DOHH2 (cell line): ENCODE data around the gene GLS2.
"Not testable (repeated sequence)": the region's sequence is repeated elsewhere in the genome, so short reads cannot be mapped to it uniquely, and the experiment has no call there.

Experiments used
- H3F3A ChIP-seq: fragments of 200-600 bp; sonication (generic), shearing (Covaris generic); 2 replicates; pipeline ENCODE4 v1.6.0; 2016; ENCODE audit warnings: antibody characterized with exemption, mild to moderate bottlenecking; ENCODE audit not compliant: control insufficient read depth, insufficient read depth
- H3K27ac ChIP-seq: fragments of 200-600 bp; sonication (generic); 2 replicates; pipeline ENCODE4 v1.5.1; 2014; ENCODE audit warnings: low read depth, mild to moderate bottlenecking, low read length, moderate library complexity
- H3K27me3 ChIP-seq: fragments of 200-600 bp; sonication (generic); 2 replicates; pipeline ENCODE4 v1.6.1; 2014; ENCODE audit warnings: mild to moderate bottlenecking, low read length, mixed read lengths; ENCODE audit not compliant: control insufficient read depth
- H3K36me3 ChIP-seq: fragments of 200-600 bp; sonication (generic); 2 replicates; pipeline ENCODE4 v1.6.1; 2014; ENCODE audit warnings: mild to moderate bottlenecking, low read length, moderate library complexity, mixed read lengths; ENCODE audit not compliant: control insufficient read depth
- H3K4me1 ChIP-seq: fragments of 200-600 bp; sonication (generic); 2 replicates; pipeline ENCODE4 v1.6.1; 2014; ENCODE audit warnings: mild to moderate bottlenecking, low read length, mixed read lengths; ENCODE audit not compliant: control insufficient read depth
- H3K4me2 ChIP-seq: fragments of 200-600 bp; sonication (generic); 2 replicates; pipeline ENCODE4 v1.6.0; 2014; ENCODE audit warnings: mild to moderate bottlenecking, low read length, moderate library complexity
- H3K4me3 ChIP-seq: fragments of 200-600 bp; sonication (generic); 2 replicates; pipeline ENCODE4 v1.5.1; 2014; ENCODE audit warnings: mild to moderate bottlenecking, low read length, mixed read lengths
- H3K79me2 ChIP-seq: fragments of 200-600 bp; sonication (generic); 2 replicates; pipeline ENCODE4 v1.6.1; 2014; ENCODE audit warnings: mild to moderate bottlenecking, low read length, mixed read lengths; ENCODE audit not compliant: control insufficient read depth
- H3K9me2 ChIP-seq: fragments of 200-600 bp; sonication (generic); replicated peaks from 2 replicates; pipeline ENCODE4 v1.6.1; 2014; ENCODE audit warnings: mild to moderate bottlenecking, low read length, mixed read lengths; ENCODE audit not compliant: control insufficient read depth
- H3K9me3 ChIP-seq: fragments of 200-600 bp; sonication (generic); 2 replicates; pipeline ENCODE4 v1.6.1; 2014; ENCODE audit warnings: antibody characterized with exemption, low read length, mixed read lengths; ENCODE audit not compliant: control insufficient read depth, insufficient read depth
- H4K20me1 ChIP-seq: fragments of 200-600 bp; sonication (generic); 2 replicates; pipeline ENCODE4 v1.6.0; 2014; ENCODE audit warnings: low read depth, mild to moderate bottlenecking, antibody characterized with exemption, low read length, moderate library complexity; ENCODE audit not compliant: control insufficient read depth, insufficient read depth
- EZH2phosphoT487 ChIP-seq: fragments of 200-600 bp; sonication (generic); IDR thresholded peaks from 2 replicates; pipeline ENCODE4 v1.6.1; 2017; ENCODE audit warnings: borderline replicate concordance, mild to moderate bottlenecking, antibody characterized with exemption, low read length, moderate library complexity, mixed read lengths
- TF ChIP-seq, protein P1 (sequence below): fragments of 200-600 bp; sonication (generic); IDR thresholded peaks from one replicate; pipeline ENCODE4 v1.5.1; 2014; ENCODE audit warnings: antibody characterized with exemption, mild to moderate bottlenecking, low read depth, low read length; ENCODE audit not compliant: poor library complexity, severe bottlenecking

The GLS2 gene

DNA sequence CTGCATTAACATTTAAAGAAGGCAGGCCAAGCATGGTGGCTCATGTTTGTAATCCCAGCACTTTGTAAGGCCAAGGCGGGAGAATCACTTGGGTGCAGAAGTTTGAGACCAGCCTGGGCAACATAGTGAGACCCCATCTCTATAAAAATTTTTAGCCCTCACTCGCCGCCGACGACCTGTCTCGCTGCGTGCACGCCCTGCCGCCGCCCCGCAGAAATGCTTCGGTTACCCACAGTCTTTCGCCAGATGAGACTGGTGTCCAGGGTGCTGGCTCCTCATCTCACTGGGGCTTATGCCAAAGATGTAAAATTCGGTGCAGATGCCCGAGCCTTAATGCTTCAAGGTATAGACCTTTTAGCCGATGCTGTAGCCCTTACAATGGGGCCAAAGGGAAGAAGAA, 22.8 kb upstream of the GLS2 start:
- Histone ChIP-seq H4K20me1 (no peaks in the 10 kb centered on the region), H3K27ac (no peak overlapping the region), H3K4me3 (no peak overlapping the region), H3K9me3 (no peaks in the 10 kb centered on the region), H3K36me3 (no peaks in the 10 kb centered on the region), H3K27me3 (peaks cover 5% of the 10 kb centered on the region), H3K4me1 (no peaks in the 10 kb centered on the region), H3K9me2 (no peaks in the 10 kb centered on the region), H3K79me2 (no peaks in the 10 kb centered on the region), H3F3A (no peaks in the 10 kb centered on the region), H3K4me2 (no peak overlapping the region)
- TF ChIP-seq EZH2phosphoT487 = no peak
- TF ChIP-seq, protein P1, sequence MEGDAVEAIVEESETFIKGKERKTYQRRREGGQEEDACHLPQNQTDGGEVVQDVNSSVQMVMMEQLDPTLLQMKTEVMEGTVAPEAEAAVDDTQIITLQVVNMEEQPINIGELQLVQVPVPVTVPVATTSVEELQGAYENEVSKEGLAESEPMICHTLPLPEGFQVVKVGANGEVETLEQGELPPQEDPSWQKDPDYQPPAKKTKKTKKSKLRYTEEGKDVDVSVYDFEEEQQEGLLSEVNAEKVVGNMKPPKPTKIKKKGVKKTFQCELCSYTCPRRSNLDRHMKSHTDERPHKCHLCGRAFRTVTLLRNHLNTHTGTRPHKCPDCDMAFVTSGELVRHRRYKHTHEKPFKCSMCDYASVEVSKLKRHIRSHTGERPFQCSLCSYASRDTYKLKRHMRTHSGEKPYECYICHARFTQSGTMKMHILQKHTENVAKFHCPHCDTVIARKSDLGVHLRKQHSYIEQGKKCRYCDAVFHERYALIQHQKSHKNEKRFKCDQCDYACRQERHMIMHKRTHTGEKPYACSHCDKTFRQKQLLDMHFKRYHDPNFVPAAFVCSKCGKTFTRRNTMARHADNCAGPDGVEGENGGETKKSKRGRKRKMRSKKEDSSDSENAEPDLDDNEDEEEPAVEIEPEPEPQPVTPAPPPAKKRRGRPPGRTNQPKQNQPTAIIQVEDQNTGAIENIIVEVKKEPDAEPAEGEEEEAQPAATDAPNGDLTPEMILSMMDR = no peak

DNA sequence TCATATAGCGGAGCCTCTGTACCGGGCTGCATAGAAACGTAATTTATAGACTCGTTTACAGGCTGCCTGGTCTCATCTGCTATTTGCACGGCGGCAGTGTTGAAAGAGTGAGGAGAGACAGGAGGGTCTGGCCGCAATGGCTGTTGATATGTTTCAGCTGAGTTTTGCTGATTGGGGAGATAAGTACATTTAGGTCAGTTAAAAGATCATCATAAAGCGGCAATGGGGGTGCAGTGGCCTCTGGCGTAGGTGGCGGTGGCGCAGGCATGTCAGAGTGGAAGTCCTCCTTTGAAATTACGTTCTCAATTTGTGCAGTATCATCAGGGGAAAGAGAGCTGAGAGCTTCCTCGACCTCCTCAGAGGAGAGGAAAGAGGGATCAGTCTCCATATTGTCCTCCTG, 11.9 kb upstream of the GLS2 start:
- not testable (repeated sequence) for H3K4me2 ChIP-seq, H3K36me3 ChIP-seq, H3K4me1 ChIP-seq, H3K79me2 ChIP-seq, H3F3A ChIP-seq, H3K9me3 ChIP-seq, H3K27me3 ChIP-seq, H3K9me2 ChIP-seq, H4K20me1 ChIP-seq, H3K4me3 ChIP-seq, H3K27ac ChIP-seq

DNA sequence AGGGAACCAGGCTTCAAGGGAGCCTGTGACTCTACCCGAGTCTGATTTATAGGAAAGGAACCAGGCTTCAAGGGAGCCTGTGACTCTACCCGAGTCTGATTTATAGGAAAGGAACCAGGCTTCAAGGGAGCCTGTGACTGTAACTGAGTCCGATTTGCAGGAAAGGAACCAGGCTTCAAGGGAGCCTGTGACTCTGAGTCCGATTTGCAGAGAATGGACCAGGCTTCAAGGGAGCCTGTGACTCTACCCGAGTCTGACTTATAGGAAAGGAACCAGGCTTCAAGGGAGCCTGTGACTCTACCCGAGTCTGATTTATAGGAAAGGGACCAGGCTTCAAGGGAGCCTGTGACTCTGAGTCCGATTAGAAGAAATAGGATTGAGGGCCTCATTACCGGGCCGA, 11.5 kb upstream of the GLS2 start:
- not testable (repeated sequence) for H3K36me3 ChIP-seq, H3K79me2 ChIP-seq

DNA sequence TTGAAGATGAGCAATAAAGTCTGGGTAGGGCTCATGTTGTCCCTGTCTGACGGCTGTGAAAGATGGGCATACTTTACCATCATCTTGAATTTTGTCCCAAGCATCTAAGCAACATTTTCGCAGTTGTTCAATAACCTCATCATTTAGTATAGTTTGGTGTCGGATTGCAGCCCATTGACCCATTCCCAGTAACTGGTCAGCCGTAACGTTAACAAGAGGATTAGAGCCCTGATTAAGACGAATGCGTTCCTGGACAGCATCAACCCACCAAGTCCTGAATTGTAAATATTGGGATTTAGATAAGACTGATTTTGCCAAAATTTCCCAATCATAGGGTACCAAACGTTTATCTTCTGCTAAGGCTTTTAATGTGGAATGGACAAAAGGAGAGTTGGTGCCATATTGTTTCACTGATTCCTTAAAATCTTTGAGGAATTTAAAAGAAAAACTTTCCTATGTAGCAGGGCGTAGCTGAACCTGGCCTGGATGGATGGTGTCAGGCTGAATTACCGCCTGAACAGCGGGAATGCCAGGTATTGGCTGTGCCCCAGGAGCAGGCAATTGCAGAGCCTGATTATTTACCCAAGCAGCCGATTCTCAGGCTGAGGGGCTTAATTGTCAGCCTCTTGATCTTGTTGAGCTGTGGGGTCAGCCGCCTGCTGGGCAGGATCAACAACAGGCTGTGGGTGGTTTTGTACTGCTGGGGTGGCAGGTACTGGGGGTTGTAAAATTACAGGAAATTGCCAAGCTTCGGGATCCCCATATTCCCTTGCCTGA, 10.4 kb upstream of the GLS2 start:
- H3K9me2 ChIP-seq, H3K27me3 ChIP-seq, H3K4me3 ChIP-seq, H3F3A ChIP-seq, H3K9me3 ChIP-seq, H3K27ac ChIP-seq, H3K4me2 ChIP-seq, H4K20me1 ChIP-seq, H3K4me1 ChIP-seq, H3K79me2 ChIP-seq, H3K36me3 ChIP-seq: not testable (repeated sequence)

More for the DNA sequence above, 11.5 kb upstream of the GLS2 start:
- not testable (repeated sequence) for H4K20me1 ChIP-seq, H3K4me1 ChIP-seq, H3K4me3 ChIP-seq, H3K27me3 ChIP-seq, H3K9me2 ChIP-seq, H3K27ac ChIP-seq, H3K9me3 ChIP-seq, H3F3A ChIP-seq, H3K4me2 ChIP-seq

DNA sequence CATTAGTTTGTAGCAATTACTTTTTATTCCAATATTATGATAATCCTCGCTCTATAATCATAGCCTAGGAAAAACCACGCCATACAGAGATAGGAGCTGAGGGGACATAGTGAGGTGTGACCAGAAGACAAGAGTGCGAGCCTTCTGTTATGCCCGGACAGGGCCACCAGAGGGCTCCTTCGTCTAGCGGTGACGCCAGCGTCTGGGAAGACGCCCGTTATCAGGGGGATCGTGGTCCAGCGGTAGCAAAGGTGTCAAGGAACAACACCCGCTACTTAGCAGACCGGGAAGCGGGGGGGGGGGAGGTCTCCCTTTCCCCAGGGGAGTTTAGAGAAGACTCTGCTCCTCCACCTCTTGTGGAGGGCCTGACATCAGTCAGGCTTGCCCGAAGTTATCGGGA, 8.7 kb upstream of the GLS2 start:
- not testable (repeated sequence) for H3F3A ChIP-seq, H3K4me1 ChIP-seq, H3K79me2 ChIP-seq, H3K9me2 ChIP-seq, H4K20me1 ChIP-seq, H3K27me3 ChIP-seq, H3K36me3 ChIP-seq, H3K4me2 ChIP-seq, H3K27ac ChIP-seq, H3K9me3 ChIP-seq, H3K4me3 ChIP-seq

DNA sequence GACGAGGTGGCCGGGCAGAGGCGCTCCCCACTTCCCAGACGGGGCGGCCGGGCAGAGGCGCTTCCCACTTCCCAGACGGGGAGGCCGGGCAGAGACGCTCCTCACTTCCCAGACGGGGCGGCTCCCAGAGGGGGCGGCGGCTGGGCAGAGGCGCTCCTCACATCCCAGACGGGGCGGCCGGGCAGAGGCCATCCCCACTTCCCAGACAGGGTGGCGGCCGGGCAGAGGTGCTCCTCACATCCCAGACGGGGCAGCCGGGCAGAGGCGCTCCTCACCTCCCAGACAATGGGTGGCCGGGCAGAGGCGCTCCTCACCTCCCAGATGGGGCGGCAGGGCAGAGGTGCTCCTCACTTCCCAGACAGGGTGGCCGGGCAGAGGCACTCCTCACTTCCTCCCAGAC, 6.5 kb upstream of the GLS2 start:
- not testable (repeated sequence) for H3F3A ChIP-seq, H3K79me2 ChIP-seq, H4K20me1 ChIP-seq, H3K27ac ChIP-seq, H3K9me3 ChIP-seq, H3K9me2 ChIP-seq, H3K4me1 ChIP-seq, H3K4me2 ChIP-seq, H3K36me3 ChIP-seq, H3K4me3 ChIP-seq
- peaks cover 10% of the 10 kb centered on the region for H3K27me3 ChIP-seq

DNA sequence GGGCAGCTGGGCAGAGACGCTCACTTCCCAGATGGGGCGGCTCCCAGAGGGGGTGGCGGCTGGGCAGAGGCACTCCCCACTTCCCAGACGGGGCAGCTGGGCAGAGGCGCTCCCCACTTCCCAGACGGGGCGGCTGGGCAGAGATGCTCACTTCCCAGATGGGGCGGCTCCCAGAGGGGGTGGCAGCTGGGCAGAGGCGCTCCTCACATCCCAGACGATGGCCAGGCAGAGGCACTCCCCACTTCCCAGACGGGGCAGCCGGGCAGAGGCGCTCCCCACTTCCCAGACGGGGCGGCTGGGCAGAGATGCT, 6.1 kb upstream of the GLS2 start:
- not testable (repeated sequence) for H3K4me1 ChIP-seq, H3K36me3 ChIP-seq, H3K9me3 ChIP-seq, H4K20me1 ChIP-seq, H3F3A ChIP-seq, H3K4me2 ChIP-seq, H3K9me2 ChIP-seq, H3K4me3 ChIP-seq, H3K27ac ChIP-seq, H3K79me2 ChIP-seq
- H3K27me3 ChIP-seq = peaks cover 14% of the 10 kb centered on the region
